Measurements from ENCODE around the gene ITGA5.

Gene ITGA5

DNA sequence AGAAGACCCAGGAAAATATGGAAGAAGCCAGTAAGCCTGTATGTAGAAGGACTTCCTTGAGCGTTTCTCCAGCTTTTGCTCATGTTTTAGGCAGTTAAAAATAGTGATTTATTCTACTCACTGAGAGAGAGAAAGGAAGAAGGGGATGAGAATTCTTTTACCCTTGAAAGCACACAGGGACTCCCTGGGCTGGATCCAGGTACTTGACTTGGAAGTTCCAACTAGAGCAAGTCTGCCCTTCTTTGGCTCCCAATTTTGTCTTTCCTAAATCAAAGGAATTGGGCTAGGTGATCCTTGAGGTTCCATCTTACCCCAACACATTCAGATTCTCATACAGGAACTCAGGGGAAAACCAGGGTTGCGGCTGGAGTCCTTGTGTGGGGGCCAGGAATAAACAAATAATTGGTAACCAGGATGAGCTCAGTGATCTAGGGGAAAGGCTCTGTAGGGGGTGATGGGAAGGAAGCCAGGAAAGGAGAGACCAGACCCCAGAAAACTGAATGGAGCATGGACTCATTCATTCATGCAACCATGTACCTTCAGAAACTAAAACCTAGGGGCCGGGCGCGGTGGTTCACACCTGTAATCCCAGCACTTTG, 11.5 kb upstream of the ITGA5 start:
- DNase-seq = no peak

DNA sequence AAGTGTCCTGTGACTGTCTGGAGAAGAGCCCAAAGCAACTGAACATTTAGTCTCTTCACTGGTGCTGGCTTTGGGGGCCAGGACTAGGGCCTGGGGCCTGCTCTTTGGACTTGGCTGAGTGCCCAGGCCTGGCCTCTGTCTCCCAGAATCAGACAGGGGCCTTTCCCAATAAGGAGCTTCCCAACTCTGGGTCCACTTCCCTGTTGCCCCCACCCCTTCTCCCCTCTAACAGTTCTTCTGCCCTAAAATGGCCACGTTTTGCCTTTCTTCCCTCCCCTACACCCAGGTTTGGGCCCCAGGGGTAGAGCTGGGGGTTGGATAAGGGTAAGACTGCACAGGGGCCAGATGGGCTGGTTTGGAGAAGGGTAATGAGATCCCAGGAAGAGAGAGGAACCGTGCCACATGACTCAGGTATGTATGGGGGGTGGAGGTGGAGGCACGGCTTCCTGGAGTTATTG, 10.0 kb upstream of the ITGA5 start:
- DNase-seq = no peak

DNA sequence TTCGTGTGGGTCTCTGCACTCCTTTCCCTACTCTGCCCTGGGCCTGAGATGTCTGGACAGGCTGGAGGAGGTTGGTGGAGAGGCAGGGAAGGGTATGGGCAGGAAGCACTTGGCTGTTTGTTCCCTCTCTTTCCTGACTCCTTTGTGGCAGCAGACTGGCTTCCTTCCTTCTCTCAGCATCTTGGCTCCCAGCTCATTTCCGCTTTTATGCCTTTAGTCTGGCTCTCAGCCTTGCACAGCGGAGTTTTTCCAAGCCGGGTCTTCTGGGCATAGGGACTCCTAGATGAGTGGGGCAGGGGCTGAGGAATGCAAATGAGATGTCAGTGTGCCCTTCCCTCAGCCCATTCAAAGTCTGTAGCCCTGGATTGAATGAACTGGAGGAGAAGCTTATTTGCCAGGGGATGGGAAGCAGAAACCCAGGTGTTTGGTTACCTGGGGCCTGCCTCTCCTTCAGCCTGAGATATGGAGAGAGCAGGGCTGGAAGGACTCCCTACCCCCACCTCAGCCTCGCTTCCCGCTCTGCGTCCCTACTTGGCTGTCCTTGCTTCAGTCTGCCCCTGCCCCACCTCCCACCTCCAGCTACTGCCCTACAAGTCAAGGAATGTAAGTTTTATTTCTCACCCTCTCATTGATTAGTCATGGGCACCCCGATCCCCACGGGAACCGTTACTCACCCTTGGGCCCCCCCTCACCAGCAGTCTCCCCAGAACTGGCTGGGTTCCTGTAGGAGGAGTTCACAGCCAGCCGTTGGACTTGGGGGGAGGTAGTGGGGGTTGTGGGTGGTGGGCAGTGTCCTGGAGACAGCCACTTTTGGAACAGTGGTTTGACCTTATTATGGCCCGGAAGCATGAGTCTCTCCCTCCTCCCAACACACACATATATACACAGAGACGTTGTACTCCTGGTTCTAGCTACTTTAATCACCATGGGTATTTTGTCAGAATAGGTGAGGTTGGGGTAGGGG, 9.3 kb upstream of the ITGA5 start:
- no peak for DNase-seq

DNA sequence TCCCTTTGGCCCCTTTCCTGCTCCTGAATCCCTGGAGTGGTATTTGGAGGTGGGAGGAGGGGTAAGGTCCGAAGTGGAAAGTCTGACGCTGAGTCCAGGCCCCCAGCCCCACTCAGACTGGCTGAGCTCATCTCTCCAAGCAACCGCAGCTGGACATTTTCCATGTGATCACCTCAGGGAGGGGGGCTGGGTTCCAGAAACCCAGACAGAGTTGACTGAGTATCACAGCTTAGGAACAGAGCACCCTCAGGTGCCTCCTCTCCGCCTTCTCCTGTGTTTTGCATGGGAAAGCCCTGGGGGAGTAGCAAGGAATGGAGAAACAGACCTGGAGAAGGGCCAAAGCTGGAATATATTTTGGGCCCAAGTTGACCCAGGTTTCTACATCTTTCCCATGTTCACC, 8.0 kb upstream of the ITGA5 start:
- no peak for DNase-seq

DNA sequence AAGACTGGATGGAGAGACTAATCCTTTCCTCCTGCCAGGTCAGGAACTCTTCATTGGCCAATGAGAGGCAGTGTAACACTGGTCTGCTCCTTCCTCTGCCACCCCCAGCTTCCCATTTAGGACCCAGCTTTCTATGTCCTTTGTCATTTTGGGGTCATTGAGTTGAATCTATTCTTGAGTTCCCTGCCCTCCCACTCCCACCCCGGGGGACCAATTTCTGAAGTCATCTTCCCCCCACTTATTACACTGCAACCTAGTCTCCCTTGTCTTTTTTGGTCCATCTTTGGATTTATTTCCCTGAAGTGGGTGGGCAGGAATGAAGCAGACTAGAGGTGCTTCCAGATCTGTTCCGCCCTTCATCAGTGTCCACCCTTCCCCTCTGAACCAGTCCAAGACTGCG, 7.6 kb upstream of the ITGA5 start:
- no peak for DNase-seq

DNA sequence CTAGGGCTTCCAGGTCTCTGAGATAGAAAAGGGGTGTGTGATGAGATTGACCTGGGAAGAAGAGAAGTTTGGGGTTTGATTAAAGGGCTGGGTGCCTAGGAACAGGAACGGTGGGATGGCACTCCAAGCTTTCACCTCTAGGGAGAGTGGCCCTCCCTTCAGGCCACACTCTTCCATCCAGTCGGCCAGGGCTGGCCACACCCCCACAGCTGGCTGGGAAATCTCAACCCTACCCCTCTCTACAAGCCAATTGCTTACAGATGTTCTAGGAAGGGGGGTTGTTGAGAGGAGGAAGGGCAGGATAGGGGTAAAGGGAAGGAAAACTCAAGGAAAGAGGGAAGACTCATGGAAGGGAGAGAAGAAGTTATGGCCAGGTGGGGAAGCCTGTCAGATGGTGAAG, 6.6 kb upstream of the ITGA5 start:
- no peak for DNase-seq

DNA sequence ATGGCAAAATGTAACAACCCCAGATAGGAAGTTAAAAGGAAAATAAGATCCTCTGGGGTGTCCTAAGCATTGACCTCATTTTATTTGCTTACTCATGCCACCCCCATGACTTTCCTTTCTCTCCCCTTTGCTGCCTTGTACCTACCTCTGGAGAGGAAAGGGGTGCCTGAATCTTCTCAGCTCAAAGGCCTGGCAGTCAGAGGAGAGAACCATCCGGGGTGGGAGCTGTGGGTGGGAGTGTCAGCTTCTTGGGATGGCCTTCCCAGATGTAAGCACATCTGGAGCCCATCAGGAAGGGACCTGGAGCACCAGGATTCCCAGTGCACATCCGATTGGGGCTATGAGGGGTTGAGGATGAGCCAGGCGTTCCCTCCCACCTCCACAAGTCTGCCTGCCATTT, 5.2 kb upstream of the ITGA5 start:
- no peak for DNase-seq

DNA sequence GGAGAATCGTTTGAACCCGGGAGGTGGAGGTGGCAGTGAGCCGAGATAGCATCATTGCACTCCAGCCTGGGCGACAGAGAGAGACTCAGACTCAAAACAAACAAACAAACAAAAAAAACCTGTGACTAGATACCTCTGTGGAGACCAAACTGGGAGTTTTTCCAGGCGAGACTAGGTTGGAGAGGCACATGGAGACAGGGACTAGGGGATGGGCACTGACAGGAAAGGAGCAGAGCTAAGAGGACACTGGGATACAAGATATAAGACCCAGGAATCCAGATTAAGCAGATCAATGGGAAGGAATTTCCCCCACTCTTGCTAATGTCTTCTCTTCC, 4.7 kb upstream of the ITGA5 start:
- DNase-seq = no peak

DNA sequence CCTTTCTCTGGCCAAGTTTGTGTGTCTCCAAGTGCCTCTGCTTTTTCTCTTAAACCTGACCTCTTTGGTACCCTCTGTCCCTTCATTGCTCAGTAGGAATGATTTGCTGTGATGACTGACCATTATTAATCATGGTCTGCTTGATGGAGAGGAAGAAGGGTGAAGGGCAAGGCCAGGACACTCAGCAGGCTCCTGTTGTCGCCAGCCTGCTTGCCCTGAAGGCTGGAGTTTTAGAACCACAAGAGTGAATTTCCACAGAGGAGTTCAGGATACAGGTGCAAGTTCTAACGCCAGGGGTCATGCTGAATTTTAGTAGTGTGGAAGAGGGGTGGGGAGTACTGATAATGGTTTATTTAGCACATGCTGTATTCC, 2.8 kb upstream of the ITGA5 start:
- no peak for DNase-seq

DNA sequence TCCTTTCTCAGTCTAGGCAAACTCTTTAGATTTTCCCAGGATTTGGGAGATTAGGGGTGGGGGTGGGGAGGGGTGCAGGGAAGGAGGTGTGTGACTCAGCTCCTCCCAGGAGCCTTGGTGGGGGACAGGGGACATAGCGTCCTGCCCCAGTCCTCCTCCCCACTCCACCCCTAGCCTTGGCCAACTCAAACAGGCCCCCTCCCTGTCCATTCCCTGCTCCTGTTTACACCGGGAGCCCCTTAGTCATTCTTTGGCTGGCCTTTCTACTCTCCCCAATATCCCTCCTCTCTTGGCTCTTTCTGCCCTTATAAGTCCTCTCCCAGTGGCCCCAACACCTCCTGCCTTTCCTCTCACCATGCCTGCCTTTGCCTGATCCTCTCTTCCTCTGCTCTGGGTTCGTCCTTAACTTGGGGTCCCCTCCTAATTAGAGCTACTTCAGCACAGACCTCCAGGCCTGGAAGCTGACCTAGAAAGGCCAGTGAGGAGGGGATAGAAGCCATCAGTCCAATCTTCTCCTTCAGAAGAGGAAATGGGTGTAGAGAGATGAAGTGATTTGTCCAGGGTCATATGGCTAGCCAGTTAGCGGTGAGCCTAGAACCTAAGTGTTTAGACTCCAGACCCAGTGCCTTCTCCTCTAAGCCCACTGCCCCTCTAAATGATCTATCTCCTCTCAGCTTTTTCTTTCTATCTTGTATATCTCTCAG, 2.3 kb upstream of the ITGA5 start:
- DNase-seq = no peak

DNA sequence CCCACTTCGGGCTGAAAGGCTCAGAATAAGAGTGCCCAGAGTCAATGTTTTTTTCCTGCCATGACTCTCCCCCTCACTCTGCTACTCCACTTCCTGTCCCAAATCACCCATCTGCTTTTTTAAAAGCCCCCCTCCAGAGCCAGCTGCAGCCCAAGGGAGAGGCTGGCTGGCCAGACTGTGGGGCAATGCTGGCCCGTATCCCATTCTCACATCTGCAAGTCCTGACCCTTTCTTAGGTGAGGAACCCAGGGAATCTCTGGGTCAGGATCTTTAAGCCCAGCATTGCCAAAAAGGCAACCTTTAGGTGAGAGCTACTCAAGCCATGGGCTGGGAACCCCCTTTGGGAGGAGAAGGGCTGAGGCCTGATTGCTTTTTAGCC, 1.7 kb upstream of the ITGA5 start:
- DNase-seq = no peak

DNA sequence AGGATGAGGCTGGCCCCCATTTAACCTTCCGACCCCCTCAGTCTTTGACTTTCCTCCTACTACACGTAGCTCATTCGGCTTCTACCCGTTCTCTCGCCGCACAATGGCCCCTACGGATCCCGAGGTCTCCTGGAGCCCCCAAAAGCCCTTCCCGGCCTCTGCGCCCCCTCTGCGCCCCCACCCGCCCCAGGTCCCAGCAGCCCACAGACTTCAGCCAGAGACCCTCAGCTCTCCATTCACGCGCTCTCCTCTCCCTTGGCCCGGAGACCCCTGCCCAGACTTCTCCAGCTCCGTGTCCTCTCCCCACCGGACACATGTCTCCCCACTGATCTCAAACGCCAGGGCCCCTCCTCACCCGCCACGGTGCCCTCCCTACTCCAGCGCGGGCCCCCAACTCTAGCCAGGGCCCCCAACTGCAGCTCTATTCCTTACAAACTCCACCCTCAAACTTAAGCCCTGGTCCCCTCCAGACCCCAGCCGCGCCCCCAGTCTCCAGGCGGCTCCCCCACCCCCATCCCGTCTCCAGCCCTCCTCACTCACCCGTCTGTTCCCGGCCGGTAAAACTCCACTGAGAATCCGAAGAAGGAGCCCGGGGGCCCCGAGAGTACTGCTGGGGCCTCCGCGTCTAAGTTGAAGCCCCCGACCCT, 502 bp downstream of the ITGA5 start:
- DNase-seq = no peak

DNA sequence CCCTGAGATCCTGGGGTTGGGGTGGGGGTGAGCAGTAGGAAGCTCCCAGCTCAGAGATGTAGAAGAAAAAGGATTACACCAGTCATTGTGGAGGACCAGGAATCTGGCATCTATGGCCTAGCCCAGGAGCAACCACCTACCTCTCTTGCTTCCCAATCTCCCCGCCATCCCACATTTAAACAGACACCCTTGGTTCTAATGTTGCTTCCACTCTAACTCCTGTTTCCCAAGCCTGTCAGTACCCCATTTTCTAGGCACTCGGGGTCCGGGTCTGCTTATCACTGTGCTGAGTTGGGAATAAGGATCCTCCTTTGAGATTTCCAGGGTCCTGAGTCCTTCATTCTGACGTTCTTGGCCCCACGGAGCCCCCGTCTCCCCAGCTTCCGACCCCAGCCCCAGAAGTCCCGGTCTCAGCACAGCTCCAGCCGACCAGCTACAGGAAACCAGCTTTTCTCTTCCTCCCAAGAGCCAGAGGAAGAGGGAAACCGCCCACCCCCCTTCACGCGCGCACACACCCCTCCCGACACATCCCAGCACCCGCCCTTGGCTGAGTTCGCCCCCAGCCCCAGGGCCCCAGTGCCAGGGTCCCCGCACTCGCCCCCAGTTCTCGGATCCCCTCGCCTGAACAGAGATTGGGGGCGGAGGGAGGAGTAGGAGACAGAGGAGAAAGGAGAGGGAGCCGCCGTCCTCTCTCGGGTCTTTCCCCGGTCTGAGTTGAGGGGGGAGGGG, 1.2 kb downstream of the ITGA5 start:
- DNase-seq = peak; percentile 41

DNA sequence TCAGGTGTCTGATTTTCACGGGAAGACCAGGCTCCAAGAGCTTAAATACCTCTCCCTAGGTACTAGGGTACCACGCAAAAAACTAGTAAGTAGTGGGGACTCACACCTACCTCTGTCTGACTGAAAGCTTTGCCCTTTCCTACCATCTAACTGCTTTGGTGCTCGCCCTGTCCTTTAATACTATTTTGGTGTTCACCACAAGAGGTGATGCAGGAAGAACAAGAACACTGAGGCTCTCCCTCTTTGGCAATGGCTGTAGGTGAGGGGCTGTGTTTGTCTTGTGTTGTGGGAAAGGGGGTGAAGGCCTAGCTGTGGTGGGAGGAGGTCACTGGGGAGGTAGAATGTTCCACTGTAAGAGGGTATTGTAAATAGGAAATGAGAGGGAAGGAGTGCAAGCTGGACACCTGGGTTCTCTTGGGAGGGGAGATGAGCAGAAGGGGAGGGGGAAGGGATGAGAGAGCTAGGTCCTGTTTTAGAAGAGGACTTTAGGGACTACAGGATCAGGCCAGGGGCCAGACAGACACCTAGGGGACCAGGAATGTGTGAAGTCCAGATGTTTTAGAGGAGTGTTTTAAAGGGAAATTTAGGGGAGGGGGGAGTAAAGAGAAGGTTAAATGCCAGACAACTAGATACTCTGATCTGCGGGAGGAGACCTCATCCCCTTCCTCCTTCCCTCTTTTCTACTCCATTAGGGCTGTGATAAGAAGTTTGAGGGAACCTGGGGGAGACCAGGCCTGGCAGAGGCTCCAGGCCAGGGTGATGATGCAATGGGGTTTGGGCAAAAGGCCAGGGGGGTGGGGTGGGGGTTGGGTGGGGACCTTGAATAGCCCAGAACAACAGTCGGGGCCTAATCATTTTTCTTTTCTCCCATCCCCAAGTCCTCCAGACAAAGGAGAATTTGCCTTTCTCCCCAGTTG, 2.1 kb downstream of the ITGA5 start:
- DNase-seq = no peak

DNA sequence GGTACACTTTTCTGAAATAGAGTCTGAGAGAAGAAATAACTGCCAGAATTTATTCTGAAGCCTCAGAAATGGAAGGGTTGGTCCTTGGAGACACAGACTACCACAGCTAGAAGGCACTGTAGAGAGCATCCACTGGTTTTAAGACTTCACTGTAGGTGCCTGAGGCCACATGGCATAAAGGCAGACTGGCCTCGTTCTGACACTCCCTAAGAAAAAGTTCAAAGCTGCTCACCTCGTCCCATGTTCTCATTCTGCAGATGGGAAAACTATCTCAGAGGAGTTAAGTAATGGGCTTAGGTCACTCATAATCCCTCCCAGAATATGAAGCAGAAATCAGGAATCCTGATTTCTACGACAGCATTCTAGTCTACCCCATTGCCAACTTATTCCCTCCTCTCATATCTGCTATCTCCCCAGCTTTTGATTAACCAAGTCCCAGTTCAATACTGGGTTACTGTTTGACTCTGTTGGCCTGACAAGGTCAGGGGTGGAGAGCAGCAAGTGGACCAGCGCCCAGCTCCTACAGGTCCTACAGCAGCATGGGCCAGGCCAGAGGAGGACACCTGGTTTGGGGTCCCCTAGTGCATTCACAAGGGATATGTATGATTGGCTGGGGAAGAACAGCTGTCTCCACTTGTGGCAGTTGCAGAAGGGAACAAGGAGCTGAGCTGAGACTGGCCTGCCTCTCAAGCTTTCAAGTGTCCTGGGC, 3.7 kb downstream of the ITGA5 start:
- DNase-seq = no peak

DNA sequence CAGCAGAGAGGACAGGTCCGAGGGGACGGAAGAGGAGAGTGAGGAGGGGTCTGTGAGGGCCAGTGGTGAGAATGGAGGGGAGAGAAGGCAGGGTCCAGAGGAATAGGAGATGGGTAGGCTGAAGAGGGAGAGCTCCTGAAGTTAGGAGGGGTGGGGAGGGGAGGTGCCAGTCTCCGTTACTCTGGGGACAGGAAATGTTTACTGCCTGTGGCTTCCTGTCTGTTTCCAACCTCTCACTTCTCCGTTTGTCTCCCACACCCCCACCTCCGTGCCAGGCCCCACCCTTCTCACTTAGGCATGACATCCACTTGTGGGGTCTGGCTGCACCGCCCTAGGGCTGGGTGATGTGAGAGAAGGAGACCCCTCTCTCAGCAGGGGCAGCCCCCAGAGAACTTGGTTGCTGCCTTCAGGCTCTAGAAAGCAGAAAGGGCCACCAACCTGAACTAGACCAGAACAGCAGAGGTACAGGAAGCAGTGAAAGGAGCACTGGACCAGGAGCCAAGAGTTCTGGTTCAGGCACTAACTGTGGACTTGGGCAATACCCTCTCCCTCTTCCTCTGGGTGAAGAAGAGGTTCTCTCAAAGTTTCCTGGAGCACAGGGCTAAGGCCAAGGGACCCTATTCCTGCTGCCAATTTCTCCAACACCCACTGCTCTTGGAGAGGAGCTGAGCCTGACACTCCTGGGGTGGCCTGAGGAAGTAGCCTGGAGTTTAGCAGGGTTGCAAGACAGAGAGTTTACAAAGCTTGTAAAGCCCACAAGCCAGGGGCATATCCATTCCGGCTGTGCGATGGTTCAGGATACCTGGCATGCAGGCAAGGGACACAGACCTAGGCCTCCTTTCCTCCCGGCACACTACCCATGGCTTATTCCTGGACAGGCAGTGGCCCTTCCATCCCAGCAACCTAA, 5.5 kb downstream of the ITGA5 start:
- peak; percentile 81 for DNase-seq

DNA sequence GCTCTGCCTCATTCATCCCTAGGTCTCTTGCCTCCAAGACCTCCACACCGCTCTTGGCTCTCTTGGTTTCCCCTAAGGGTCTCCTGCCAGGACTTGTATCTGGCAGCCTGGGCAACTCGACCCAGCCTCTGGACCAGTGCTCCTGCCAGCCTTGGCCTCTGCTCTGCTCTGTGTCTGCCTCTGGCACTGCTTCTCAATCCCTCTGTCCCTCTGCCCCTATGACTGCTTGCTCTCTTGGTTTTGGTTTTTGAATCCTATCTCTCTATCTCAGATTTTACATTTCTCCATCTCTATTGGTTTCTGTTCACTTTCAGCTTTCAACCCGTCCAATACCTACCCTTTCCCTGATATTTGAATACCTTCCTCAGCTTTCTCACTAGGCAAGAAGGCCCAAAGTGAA, 6.3 kb downstream of the ITGA5 start:
- DNase-seq = no peak

DNA sequence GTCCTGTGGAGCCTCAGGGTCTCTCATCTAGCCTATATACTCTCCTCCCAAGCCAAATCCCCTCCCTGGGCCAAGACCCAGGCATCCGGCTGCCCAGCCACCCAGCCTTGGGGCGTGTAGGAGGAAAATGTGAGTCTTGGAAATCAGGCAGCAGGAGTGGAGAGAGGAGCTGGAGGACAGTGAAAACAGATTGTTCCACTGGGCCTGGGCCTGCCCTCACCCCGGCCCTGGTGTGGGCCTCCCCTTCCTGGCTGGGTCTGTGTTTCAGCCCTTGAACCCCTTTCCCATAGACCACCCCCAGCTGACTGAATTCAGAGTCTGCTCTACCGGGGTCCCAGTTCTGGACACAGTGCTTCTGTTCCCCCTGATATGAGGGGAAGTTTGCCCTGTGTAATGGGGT, 6.7 kb downstream of the ITGA5 start:
- no peak for DNase-seq

DNA sequence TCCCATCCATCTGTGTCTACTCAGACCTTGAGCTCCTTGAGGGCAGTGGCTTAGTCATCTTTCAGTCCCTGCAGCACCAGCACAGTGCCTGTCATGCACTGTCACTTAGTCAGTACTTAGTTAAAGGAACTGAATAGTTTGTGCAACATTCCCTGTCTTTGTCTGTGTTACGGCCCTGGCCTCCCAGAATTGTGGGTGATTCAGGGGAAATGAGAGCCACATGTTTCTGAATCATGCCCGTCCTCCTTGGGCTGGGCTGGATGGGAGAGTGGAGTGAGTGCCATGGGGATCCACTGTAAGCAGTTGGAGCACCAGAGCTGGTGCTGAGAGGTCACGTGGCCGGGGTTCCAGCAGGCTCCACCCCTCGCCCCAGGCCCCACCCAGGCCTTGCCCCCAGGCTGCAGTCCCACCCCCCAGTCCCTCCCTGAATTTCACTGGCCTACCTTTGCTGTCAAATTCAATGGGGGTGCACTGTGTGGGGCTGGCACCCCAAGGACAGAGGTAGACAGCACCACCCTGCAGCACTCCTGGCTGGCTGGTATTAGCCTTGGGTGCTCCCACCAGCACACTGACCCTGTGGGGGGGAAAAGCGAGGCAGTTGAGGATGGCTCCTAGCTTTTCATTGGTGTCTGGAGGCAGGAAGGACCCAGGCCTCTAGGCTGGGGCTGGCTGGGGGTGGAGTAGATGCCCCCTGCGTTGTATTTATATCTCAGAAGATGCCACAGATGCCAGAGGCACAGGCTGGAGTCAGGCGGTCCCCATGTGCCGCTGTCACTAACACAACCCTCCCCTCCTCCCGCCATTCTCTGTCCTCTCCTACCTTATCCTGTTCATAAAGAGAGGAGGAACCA, 7.5 kb downstream of the ITGA5 start:
- DNase-seq = peak; percentile 70
